GM23338 (cell line): ENCODE measurements around the gene TOMM5. TPM values are rescaled to one million over a fixed set of nuclear protein-coding genes. Genes with fewer than 3 reads are reported as not detected.
A peak's percentile ranks its signal among the peaks of the same experiment; 100 is the strongest.

Experiments
- ATAC-seq: fragments of 200-7000 bp; cut with Tn5 transposase; 3 replicates; pipeline ENCODE4 v1.9.1; 2020
- DNase-seq: peaks from one replicate; pipeline ENCODE4 v3.0.0-alpha.2; 2015; ENCODE audit warnings: low spot score
- H2AFZ ChIP-seq: fragments of 200-600 bp; sonication (generic); 2 replicates; pipeline ENCODE4 v1.8.0; 2016; ENCODE audit warnings: antibody characterized with exemption, mild to moderate bottlenecking, moderate library complexity
- H3F3A ChIP-seq: fragments of 200-600 bp; sonication (generic); replicated peaks from 2 replicates; pipeline ENCODE4 v1.8.0; 2017; ENCODE audit warnings: antibody characterized with exemption, mixed run types, low read depth
- H3K27ac ChIP-seq: fragments of 200-600 bp; sonication (generic); 2 replicates; pipeline ENCODE4 v1.6.1; 2016; ENCODE audit warnings: low read depth
- H3K27me3 ChIP-seq: fragments of 200-600 bp; sonication (generic); 2 replicates; pipeline ENCODE4 v1.8.0; 2016; ENCODE audit warnings: mild to moderate bottlenecking, mixed run types, moderate library complexity; ENCODE audit not compliant: insufficient read depth
- H3K36me3 ChIP-seq: fragments of 200-600 bp; sonication (generic); 2 replicates; pipeline ENCODE4 v1.8.0; 2016; ENCODE audit warnings: mild to moderate bottlenecking; ENCODE audit not compliant: insufficient read depth
- H3K4me1 ChIP-seq: fragments of 200-600 bp; sonication (generic); 2 replicates; pipeline ENCODE4 v1.8.0; 2016; ENCODE audit warnings: mild to moderate bottlenecking, moderate library complexity; ENCODE audit not compliant: insufficient read depth
- H3K4me2 ChIP-seq: fragments of 200-600 bp; sonication (generic); 2 replicates; pipeline ENCODE4 v1.7.1; 2017; ENCODE audit warnings: mixed run types
- H3K4me3 ChIP-seq: fragments of 200-600 bp; sonication (generic); 2 replicates; pipeline ENCODE4 v1.6.1; 2016; ENCODE audit warnings: mixed run types
- H3K79me2 ChIP-seq: fragments of 200-600 bp; sonication (generic); replicated peaks from 2 replicates; pipeline ENCODE4 v1.8.0; 2017; ENCODE audit warnings: mild to moderate bottlenecking; ENCODE audit not compliant: insufficient read depth
- H3K9me2 ChIP-seq: fragments of 200-600 bp; sonication (generic); 2 replicates; pipeline ENCODE4 v1.8.0; 2017; ENCODE audit not compliant: insufficient read depth
- H4K20me1 ChIP-seq: fragments of 200-600 bp; sonication (generic); replicated peaks from 2 replicates; pipeline ENCODE4 v1.8.0; 2017; ENCODE audit warnings: mild to moderate bottlenecking; ENCODE audit not compliant: insufficient read depth
- H3K27ac Mint-ChIP-seq: 2 replicates; pipeline ENCODE4 v1.8.0; 2020; ENCODE audit warnings: inconsistent platforms, mild to moderate bottlenecking, moderate library complexity, mixed read lengths
- H3K27me3 Mint-ChIP-seq: 3 replicates; pipeline ENCODE4 v1.8.0; 2022; ENCODE audit warnings: low read depth, mild to moderate bottlenecking, moderate library complexity, mixed read lengths, inconsistent platforms; ENCODE audit not compliant: insufficient read depth, poor library complexity
- H3K36me3 Mint-ChIP-seq: 3 replicates; pipeline ENCODE4 v1.8.0; 2021; ENCODE audit warnings: low read depth, mild to moderate bottlenecking, inconsistent platforms, moderate library complexity, mixed read lengths
- H3K4me1 Mint-ChIP-seq: 3 replicates; pipeline ENCODE4 v1.8.0; 2020; ENCODE audit warnings: mild to moderate bottlenecking, inconsistent platforms, mixed read lengths
- H3K4me3 Mint-ChIP-seq: 3 replicates; pipeline ENCODE4 v1.8.0; 2021; ENCODE audit warnings: moderate library complexity, mild to moderate bottlenecking, inconsistent platforms, mixed read lengths
- H3K9me3 Mint-ChIP-seq: 3 replicates; pipeline ENCODE4 v1.8.0; 2020; ENCODE audit warnings: moderate library complexity, mild to moderate bottlenecking, inconsistent platforms, mixed read lengths
- CREB1 ChIP-seq: fragments of 250-450 bp; sonication (Bioruptor Pico); IDR thresholded peaks from 2 replicates; pipeline ENCODE4 v1.5.0; 2020; ENCODE audit warnings: low read depth, mild to moderate bottlenecking, moderate library complexity
- EZH2 ChIP-seq: fragments of 200-600 bp; sonication (generic); IDR thresholded peaks from one replicate; pipeline ENCODE4 v1.8.0; 2017; ENCODE audit warnings: antibody characterized with exemption, mild to moderate bottlenecking, low read depth; ENCODE audit not compliant: unreplicated experiment
- EZH2phosphoT487 ChIP-seq: fragments of 200-600 bp; sonication (generic); IDR thresholded peaks from one replicate; pipeline ENCODE4 v1.8.1; 2018; ENCODE audit warnings: antibody characterized with exemption; ENCODE audit not compliant: unreplicated experiment
- JUNB ChIP-seq: IDR thresholded peaks from one replicate; pipeline ENCODE4 v1.6.1; 2016; ENCODE audit warnings: antibody characterized with exemption; ENCODE audit not compliant: unreplicated experiment
- NANOG ChIP-seq: IDR thresholded peaks from 2 replicates; pipeline ENCODE4 v1.6.1; 2016; ENCODE audit warnings: antibody characterized with exemption, borderline replicate concordance
- POLR2AphosphoS5 ChIP-seq: IDR thresholded peaks from 2 replicates; pipeline ENCODE4 v1.6.1; 2016; ENCODE audit warnings: antibody characterized with exemption, low read depth
- STAT1 ChIP-seq: IDR thresholded peaks from one replicate; pipeline ENCODE4 v1.6.1; 2016; ENCODE audit warnings: antibody characterized with exemption; ENCODE audit not compliant: unreplicated experiment
- ZNF114 ChIP-seq: fragments of 250-450 bp; sonication (Bioruptor Pico); IDR thresholded peaks from 2 replicates; pipeline ENCODE4 v1.5.0; 2020; ENCODE audit warnings: mild to moderate bottlenecking, moderate library complexity
- ZNF331 ChIP-seq: fragments of 250-450 bp; sonication (Bioruptor Pico); IDR thresholded peaks from 2 replicates; pipeline ENCODE4 v1.5.0; 2020; ENCODE audit warnings: low read depth, mild to moderate bottlenecking, moderate library complexity
- polyA plus RNA-seq: library from polyadenylated mRNA; unstranded; fragments of >200 nt; fragmentation: Nextera tagmentation; extraction: Ambion mirVana; gene quantifications from 2 replicates; pipeline ENCODE4 v1.2.1, GENCODE V29; 2016
- total RNA-seq: library from RNA; depleted of rRNA; stranded (reverse); fragments of >200 nt; shearing (Covaris generic); gene quantifications from 2 replicates; pipeline ENCODE4 v1.2.3, GENCODE V29; 2014
- TF ChIP-seq, protein P1 (sequence below): IDR thresholded peaks from 2 replicates; pipeline ENCODE4 v1.6.1; 2016; ENCODE audit warnings: antibody characterized with exemption
- TF ChIP-seq, protein P2 (sequence below): fragments of 250-450 bp; sonication (Bioruptor Pico); IDR thresholded peaks from 2 replicates; pipeline ENCODE4 v1.5.0; 2020; ENCODE audit warnings: mild to moderate bottlenecking, moderate library complexity
- TF ChIP-seq, protein P3 (sequence below): IDR thresholded peaks from one replicate; pipeline ENCODE4 v1.6.1; 2018; ENCODE audit warnings: antibody characterized with exemption; ENCODE audit not compliant: unreplicated experiment
- TF ChIP-seq, protein P4 (sequence below), 2 experiments: fragments of 200-600 bp in 1 of 2; sonication (generic) in 1 of 2; conservative IDR thresholded peaks; 2 replicates each; pipeline versions ENCODE4 v1.5.1 to v1.6.1; 2016 to 2017; ENCODE audit warnings: antibody characterized with exemption in 2 of 2, low read depth in 2 of 2, mild to moderate bottlenecking in 2 of 2, moderate library complexity in 1 of 2

Gene TOMM5
- total and polyA plus RNA-seq, 2 experiments from 2014 or later: 158 to 529 TPM

DNA sequence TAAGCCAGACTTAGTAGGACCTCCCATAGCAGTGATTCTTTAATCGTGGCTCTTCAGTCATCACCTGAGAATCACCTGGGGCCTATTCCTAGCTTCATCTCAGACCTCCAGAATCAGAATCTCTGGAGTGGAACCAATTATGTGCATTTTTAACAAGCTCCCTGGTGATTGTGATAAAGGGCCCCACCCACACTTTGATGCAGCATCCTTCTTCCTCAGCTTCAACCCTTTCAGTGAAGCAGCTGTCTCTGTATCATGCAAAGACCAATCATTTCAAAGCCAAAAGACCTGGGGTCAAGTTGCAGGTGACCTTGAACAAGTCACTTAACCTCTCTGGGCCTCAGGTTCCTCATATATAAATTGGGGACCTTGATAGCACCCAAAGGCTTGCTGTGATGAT is 33.3 kb downstream of the TOMM5 start:
- Histone ChIP-seq H3K79me2 (peaks cover 10% of the 10 kb centered on the region), H3K27me3 (no peaks in the 10 kb centered on the region), H3K9me2 (no peaks in the 10 kb centered on the region), H4K20me1 (0 out of 2 replicates have a peak, but pooled peaks cover 3% of the 10 kb centered on the region), H3K4me1 (peaks cover 17% of the 10 kb centered on the region), H2AFZ (no peak overlapping the region), H3K4me3 (no peak overlapping the region), H3F3A (no peaks in the 10 kb centered on the region), H3K4me2 (peak overlapping the region; percentile 22; the same call in 1 of the 2 replicates), H3K36me3 (no peaks in the 10 kb centered on the region), H3K27ac (no peak overlapping the region)
- ATAC-seq: peak; percentile 79
- Mint-ChIP-seq H3K9me3 (peaks cover 12% of the 10 kb centered on the region), H3K27me3 (peaks cover 2% of the 10 kb centered on the region), H3K27ac (no peak overlapping the region), H3K4me1 (peaks cover 24% of the 10 kb centered on the region), H3K36me3 (peaks cover 12% of the 10 kb centered on the region), H3K4me3 (no peak overlapping the region)
- no peak for TF ChIP-seq ZNF114 (CRISPR knock-in tag)
- TF ChIP-seq POLR2AphosphoS5: no peak
- TF ChIP-seq, protein P1, sequence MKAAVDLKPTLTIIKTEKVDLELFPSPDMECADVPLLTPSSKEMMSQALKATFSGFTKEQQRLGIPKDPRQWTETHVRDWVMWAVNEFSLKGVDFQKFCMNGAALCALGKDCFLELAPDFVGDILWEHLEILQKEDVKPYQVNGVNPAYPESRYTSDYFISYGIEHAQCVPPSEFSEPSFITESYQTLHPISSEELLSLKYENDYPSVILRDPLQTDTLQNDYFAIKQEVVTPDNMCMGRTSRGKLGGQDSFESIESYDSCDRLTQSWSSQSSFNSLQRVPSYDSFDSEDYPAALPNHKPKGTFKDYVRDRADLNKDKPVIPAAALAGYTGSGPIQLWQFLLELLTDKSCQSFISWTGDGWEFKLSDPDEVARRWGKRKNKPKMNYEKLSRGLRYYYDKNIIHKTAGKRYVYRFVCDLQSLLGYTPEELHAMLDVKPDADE: no peak
- TF ChIP-seq NANOG: no peak
- no peak for TF ChIP-seq CREB1 (CRISPR knock-in tag)
- no peak for TF ChIP-seq JUNB
- TF ChIP-seq, protein P2, sequence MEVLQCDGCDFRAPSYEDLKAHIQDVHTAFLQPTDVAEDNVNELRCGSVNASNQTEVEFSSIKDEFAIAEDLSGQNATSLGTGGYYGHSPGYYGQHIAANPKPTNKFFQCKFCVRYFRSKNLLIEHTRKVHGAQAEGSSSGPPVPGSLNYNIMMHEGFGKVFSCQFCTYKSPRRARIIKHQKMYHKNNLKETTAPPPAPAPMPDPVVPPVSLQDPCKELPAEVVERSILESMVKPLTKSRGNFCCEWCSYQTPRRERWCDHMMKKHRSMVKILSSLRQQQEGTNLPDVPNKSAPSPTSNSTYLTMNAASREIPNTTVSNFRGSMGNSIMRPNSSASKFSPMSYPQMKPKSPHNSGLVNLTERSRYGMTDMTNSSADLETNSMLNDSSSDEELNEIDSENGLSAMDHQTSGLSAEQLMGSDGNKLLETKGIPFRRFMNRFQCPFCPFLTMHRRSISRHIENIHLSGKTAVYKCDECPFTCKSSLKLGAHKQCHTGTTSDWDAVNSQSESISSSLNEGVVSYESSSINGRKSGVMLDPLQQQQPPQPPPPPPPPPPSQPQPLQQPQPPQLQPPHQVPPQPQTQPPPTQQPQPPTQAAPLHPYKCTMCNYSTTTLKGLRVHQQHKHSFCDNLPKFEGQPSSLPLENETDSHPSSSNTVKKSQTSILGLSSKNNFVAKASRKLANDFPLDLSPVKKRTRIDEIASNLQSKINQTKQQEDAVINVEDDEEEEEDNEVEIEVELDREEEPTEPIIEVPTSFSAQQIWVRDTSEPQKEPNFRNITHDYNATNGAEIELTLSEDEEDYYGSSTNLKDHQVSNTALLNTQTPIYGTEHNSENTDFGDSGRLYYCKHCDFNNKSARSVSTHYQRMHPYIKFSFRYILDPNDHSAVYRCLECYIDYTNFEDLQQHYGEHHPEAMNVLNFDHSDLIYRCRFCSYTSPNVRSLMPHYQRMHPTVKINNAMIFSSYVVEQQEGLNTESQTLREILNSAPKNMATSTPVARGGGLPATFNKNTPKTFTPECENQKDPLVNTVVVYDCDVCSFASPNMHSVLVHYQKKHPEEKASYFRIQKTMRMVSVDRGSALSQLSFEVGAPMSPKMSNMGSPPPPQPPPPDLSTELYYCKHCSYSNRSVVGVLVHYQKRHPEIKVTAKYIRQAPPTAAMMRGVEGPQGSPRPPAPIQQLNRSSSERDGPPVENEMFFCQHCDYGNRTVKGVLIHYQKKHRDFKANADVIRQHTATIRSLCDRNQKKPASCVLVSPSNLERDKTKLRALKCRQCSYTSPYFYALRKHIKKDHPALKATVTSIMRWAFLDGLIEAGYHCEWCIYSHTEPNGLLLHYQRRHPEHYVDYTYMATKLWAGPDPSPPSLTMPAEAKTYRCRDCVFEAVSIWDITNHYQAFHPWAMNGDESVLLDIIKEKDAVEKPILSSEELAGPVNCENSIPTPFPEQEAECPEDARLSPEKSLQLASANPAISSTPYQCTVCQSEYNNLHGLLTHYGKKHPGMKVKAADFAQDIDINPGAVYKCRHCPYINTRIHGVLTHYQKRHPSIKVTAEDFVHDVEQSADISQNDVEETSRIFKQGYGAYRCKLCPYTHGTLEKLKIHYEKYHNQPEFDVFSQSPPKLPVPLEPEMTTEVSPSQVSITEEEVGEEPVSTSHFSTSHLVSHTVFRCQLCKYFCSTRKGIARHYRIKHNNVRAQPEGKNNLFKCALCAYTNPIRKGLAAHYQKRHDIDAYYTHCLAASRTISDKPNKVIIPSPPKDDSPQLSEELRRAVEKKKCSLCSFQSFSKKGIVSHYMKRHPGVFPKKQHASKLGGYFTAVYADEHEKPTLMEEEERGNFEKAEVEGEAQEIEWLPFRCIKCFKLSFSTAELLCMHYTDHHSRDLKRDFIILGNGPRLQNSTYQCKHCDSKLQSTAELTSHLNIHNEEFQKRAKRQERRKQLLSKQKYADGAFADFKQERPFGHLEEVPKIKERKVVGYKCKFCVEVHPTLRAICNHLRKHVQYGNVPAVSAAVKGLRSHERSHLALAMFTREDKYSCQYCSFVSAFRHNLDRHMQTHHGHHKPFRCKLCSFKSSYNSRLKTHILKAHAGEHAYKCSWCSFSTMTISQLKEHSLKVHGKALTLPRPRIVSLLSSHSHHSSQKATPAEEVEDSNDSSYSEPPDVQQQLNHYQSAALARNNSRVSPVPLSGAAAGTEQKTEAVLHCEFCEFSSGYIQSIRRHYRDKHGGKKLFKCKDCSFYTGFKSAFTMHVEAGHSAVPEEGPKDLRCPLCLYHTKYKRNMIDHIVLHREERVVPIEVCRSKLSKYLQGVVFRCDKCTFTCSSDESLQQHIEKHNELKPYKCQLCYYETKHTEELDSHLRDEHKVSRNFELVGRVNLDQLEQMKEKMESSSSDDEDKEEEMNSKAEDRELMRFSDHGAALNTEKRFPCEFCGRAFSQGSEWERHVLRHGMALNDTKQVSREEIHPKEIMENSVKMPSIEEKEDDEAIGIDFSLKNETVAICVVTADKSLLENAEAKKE: no peak
- TF ChIP-seq, protein P3, sequence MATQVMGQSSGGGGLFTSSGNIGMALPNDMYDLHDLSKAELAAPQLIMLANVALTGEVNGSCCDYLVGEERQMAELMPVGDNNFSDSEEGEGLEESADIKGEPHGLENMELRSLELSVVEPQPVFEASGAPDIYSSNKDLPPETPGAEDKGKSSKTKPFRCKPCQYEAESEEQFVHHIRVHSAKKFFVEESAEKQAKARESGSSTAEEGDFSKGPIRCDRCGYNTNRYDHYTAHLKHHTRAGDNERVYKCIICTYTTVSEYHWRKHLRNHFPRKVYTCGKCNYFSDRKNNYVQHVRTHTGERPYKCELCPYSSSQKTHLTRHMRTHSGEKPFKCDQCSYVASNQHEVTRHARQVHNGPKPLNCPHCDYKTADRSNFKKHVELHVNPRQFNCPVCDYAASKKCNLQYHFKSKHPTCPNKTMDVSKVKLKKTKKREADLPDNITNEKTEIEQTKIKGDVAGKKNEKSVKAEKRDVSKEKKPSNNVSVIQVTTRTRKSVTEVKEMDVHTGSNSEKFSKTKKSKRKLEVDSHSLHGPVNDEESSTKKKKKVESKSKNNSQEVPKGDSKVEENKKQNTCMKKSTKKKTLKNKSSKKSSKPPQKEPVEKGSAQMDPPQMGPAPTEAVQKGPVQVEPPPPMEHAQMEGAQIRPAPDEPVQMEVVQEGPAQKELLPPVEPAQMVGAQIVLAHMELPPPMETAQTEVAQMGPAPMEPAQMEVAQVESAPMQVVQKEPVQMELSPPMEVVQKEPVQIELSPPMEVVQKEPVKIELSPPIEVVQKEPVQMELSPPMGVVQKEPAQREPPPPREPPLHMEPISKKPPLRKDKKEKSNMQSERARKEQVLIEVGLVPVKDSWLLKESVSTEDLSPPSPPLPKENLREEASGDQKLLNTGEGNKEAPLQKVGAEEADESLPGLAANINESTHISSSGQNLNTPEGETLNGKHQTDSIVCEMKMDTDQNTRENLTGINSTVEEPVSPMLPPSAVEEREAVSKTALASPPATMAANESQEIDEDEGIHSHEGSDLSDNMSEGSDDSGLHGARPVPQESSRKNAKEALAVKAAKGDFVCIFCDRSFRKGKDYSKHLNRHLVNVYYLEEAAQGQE: no peak
- no peak for TF ChIP-seq ZNF331 (CRISPR knock-in tag)
- TF ChIP-seq STAT1: no peak
- TF ChIP-seq, protein P4, sequence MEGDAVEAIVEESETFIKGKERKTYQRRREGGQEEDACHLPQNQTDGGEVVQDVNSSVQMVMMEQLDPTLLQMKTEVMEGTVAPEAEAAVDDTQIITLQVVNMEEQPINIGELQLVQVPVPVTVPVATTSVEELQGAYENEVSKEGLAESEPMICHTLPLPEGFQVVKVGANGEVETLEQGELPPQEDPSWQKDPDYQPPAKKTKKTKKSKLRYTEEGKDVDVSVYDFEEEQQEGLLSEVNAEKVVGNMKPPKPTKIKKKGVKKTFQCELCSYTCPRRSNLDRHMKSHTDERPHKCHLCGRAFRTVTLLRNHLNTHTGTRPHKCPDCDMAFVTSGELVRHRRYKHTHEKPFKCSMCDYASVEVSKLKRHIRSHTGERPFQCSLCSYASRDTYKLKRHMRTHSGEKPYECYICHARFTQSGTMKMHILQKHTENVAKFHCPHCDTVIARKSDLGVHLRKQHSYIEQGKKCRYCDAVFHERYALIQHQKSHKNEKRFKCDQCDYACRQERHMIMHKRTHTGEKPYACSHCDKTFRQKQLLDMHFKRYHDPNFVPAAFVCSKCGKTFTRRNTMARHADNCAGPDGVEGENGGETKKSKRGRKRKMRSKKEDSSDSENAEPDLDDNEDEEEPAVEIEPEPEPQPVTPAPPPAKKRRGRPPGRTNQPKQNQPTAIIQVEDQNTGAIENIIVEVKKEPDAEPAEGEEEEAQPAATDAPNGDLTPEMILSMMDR (conservative IDR thresholded peaks at IDR 0.05; ENCODE audit: low read depth in 2 of 2): no peak
- no peak for TF ChIP-seq EZH2
- no peak for TF ChIP-seq EZH2phosphoT487
- DNase-seq: peak; percentile 33
